Activated CD8-positive, alpha-beta T cell treated with anti-CD3 and anti-CD28 coated beads, Interleukin-2, amount 10 ng/mL, durations not matched to agents 7 days and 5 days (primary cell): Measurements from ENCODE around the gene CTSD. TPM values are rescaled to one million over a fixed set of nuclear protein-coding genes. Genes with fewer than 3 reads are reported as not detected.

Experiments
- ATAC-seq: fragments of 150-1000 bp; cut with Tn5 transposase; one replicate; pipeline ENCODE4 v1.10.0; 2021; ENCODE audit warnings: moderate library complexity
- CTCF ChIA-PET: fragments of 350-600 bp; sonication (Branson Sonifier 250); formaldehyde crosslinking; loops from one replicate; lab custom pipeline; 2021; ENCODE audit warnings: antibody characterized with exemption; lab: Charles Lee
- POLR2A ChIA-PET: fragments of 350-600 bp; sonication (Branson Sonifier 250); formaldehyde crosslinking; loops from one replicate; lab custom pipeline; 2021; ENCODE audit warnings: antibody characterized with exemption; lab: Charles Lee
- DNase-seq: peaks from one replicate; pipeline ENCODE4 v3.0.0-alpha.2; 2020
- H3K27ac Mint-ChIP-seq: one replicate; pipeline ENCODE4 v1.8.0; 2021; ENCODE audit warnings: mild to moderate bottlenecking, mixed read lengths
- H3K27me3 Mint-ChIP-seq: one replicate; pipeline ENCODE4 v1.8.0; 2021; ENCODE audit warnings: low read depth, mixed read lengths
- H3K36me3 Mint-ChIP-seq: one replicate; pipeline ENCODE4 v1.8.0; 2021; ENCODE audit warnings: low read depth, mixed read lengths
- H3K4me1 Mint-ChIP-seq: one replicate; pipeline ENCODE4 v1.8.0; 2021; ENCODE audit warnings: low read depth, mixed read lengths
- H3K4me3 Mint-ChIP-seq: one replicate; pipeline ENCODE4 v1.8.0; 2021; ENCODE audit warnings: mild to moderate bottlenecking, mixed read lengths
- H3K9me3 Mint-ChIP-seq: one replicate; pipeline ENCODE4 v1.8.0; 2022; ENCODE audit warnings: mixed read lengths; ENCODE audit not compliant: insufficient read depth
- total RNA-seq, 2 experiments: library from RNA; stranded (reverse); gene quantifications; one replicate each; pipeline ENCODE4 v1.2.3, GENCODE V29; 2021

The CTSD gene
- total RNA-seq, 2 experiments from 2014 or later, result 153 to 172 TPM

GRCh38 chr11:1705126-1706052 lies 58.3 kb downstream of the CTSD start:
- POLR2A ChIA-PET, result no interaction called here
- DNase-seq, result no peak
- no peak overlapping the region for H3K4me3 Mint-ChIP-seq

GRCh38 chr11:1703146-1703545 lies 60.6 kb downstream of the CTSD start:
- ChIA-PET POLR2A (interaction anchor here (0.6 kb wide), 1 partner anchor 866 kb away, joined by 3 read pairs; no protein-coding TSS in a partner anchor), CTCF (interaction anchor here (1.8 kb wide), 1 partner anchor 9 kb away, joined by 7 read pairs; no protein-coding TSS in a partner anchor)
- Mint-ChIP-seq H3K4me1 (peaks cover 37% of the 10 kb centered on the region), H3K36me3 (peaks cover 14% of the 10 kb centered on the region), H3K27ac (no peak overlapping the region), H3K4me3 (no peak overlapping the region), H3K9me3 (peaks cover 18% of the 10 kb centered on the region), H3K27me3 (peaks cover 10% of the 10 kb centered on the region)
- no peak for ATAC-seq
- DNase-seq, result no peak

More at GRCh38 chr11:1705126-1706052, 58.3 kb downstream of the CTSD start:
- peaks cover 37% of the 10 kb centered on the region for H3K4me1 Mint-ChIP-seq
- peaks cover 18% of the 10 kb centered on the region for H3K9me3 Mint-ChIP-seq
- no peak for ATAC-seq
- H3K27ac Mint-ChIP-seq, result no peak overlapping the region
- peaks cover 22% of the 10 kb centered on the region for H3K27me3 Mint-ChIP-seq
- H3K36me3 Mint-ChIP-seq, result peaks cover 12% of the 10 kb centered on the region
- CTCF ChIA-PET, result interaction anchor here (1.4 to 5.3 kb wide), 2 partner anchors 12 to 128 kb away, joined by 5 to 35 read pairs; no protein-coding TSS in a partner anchor

Other genes starting within 250 kb of the CTSD start
- under 1 TPM; 0.13 TPM for gene DUSP8, start 191.7 kb downstream of the CTSD start, total RNA-seq
- not detected for gene KRTAP5-1, start 178.6 kb downstream of the CTSD start, total RNA-seq
- not detected for gene KRTAP5-2, start 165.6 kb downstream of the CTSD start, total RNA-seq
- gene KRTAP5-3, start 155.5 kb downstream of the CTSD start, total RNA-seq, result not detected
- not detected for gene KRTAP5-4, start 141.8 kb downstream of the CTSD start, total RNA-seq
- not detected for gene KRTAP5-5, start 134.2 kb downstream of the CTSD start, total RNA-seq
- gene KRTAP5-6, start 66.7 kb downstream of the CTSD start, total RNA-seq, result not detected
- gene IFITM10, start 13.3 kb downstream of the CTSD start, total RNA-seq, result 1 to 10 TPM in 1 of 2 experiments, under 1 TPM in 1; 0.63 to 1.0 TPM
- not detected for gene SYT8, start 71.1 kb upstream of the CTSD start, total RNA-seq
- under 1 TPM in 1 of 2 experiments, not detected in 1; 0.50 TPM for gene TNNI2, start 75.1 kb upstream of the CTSD start, total RNA-seq
- 100 to 1,000 TPM; 463 to 477 TPM for gene LSP1, start 89.2 kb upstream of the CTSD start, total RNA-seq
- gene PRR33, start 128.0 kb upstream of the CTSD start, total RNA-seq, result under 1 TPM in 1 of 2 experiments, not detected in 1; 0.08 TPM
- 1 to 10 TPM; 2.6 to 2.8 TPM for gene TNNT3, start 155.8 kb upstream of the CTSD start, total RNA-seq
- gene MRPL23, start 183.4 kb upstream of the CTSD start, total RNA-seq, result 100 to 1,000 TPM; 109 to 110 TPM
- not detected for gene H19, start 233.9 kb upstream of the CTSD start, total RNA-seq